H1 (cell line): ENCODE data around the gene TOP3A. TPM values are rescaled to one million over a fixed set of nuclear protein-coding genes. Genes with fewer than 3 reads are reported as not detected.

ENCODE experiments used
- CTCF ChIA-PET: fragments of 300-600 bp; sonication (Branson Sonifier 250); formaldehyde crosslinking; loops from one replicate; lab custom pipeline; 2021; ENCODE audit not compliant: partially characterized antibody; lab: Charles Lee
- POLR2A ChIA-PET: fragments of 300-600 bp; sonication (Branson Sonifier 250); formaldehyde crosslinking; loops from one replicate; lab custom pipeline; 2021; ENCODE audit warnings: inconsistent platforms; ENCODE audit not compliant: partially characterized antibody; lab: Charles Lee
- DNase-seq, 2 experiments: peaks; one replicate each; pipeline versions ENCODE4 v3.0.0 to v3.0.0-alpha.2; 2010 to 2022; ENCODE audit warnings: low spot score in 2 of 2, low read depth in 1 of 2, mixed read lengths in 1 of 2
- FAIRE-seq: peaks from 2 replicates; lab custom pipeline; 2011; peaks lifted over from hg19 to GRCh38; lab: Jason Lieb, UNC
- H2AFZ ChIP-seq: 2 replicates; pipeline ENCODE4 v1.8.1; 2012; ENCODE audit warnings: low read length, inconsistent platforms
- H2AK5ac ChIP-seq: 2 replicates; pipeline ENCODE4 v1.6.1; 2013; ENCODE audit warnings: low read depth, low read length
- H2BK120ac ChIP-seq: replicated peaks from 2 replicates; pipeline ENCODE3; 2013; ENCODE audit warnings: low read depth, low read length, inconsistent platforms
- H2BK12ac ChIP-seq: 2 replicates; pipeline ENCODE4 v1.6.1; 2013; ENCODE audit warnings: low read depth, low read length
- H2BK15ac ChIP-seq: 2 replicates; pipeline ENCODE4 v1.6.1; 2013; ENCODE audit warnings: low read length
- H2BK20ac ChIP-seq: 2 replicates; pipeline ENCODE4 v1.6.1; 2013; ENCODE audit warnings: low read length
- H2BK5ac ChIP-seq: 2 replicates; pipeline ENCODE4 v1.6.1; 2013; ENCODE audit warnings: low read depth, low read length
- H3K14ac ChIP-seq: 2 replicates; pipeline ENCODE4 v1.6.1; 2013; ENCODE audit warnings: inconsistent platforms; ENCODE audit not compliant: insufficient read length
- H3K18ac ChIP-seq: 2 replicates; pipeline ENCODE4 v1.6.1; 2013; ENCODE audit warnings: low read length; ENCODE audit errors: extremely low read depth
- H3K23ac ChIP-seq: 2 replicates; pipeline ENCODE4 v1.6.1; 2013; ENCODE audit warnings: inconsistent platforms; ENCODE audit not compliant: insufficient read length
- H3K23me2 ChIP-seq: 2 replicates; pipeline ENCODE4 v1.6.1; 2013; ENCODE audit warnings: low read depth, low read length
- H3K27ac ChIP-seq: 2 replicates; pipeline ENCODE4 v1.6.1; 2011; ENCODE audit warnings: low read depth, low read length, inconsistent platforms
- H3K27me3 ChIP-seq, 4 experiments: replicated peaks in 1 of 4; 1 replicate in 1 of 4; 2 replicates in 3 of 4; pipeline versions ENCODE4 v1.6.1 to v1.8.1; 2011 to 2013; ENCODE audit warnings: low read length in 3 of 4, mild to moderate bottlenecking in 3 of 4, inconsistent platforms in 2 of 4, mixed read lengths in 2 of 4, moderate library complexity in 1 of 4; ENCODE audit not compliant: control insufficient read depth in 3 of 4, insufficient read depth in 3 of 4; ENCODE audit errors: extremely low read depth in 1 of 4
- H3K36me3 ChIP-seq, 4 experiments: 2 replicates each; pipeline versions ENCODE4 v1.6.1 to v1.8.1; 2011 to 2013; ENCODE audit warnings: mild to moderate bottlenecking in 4 of 4, low read length in 3 of 4, moderate library complexity in 2 of 4, control low read depth in 1 of 4, inconsistent platforms in 1 of 4; ENCODE audit not compliant: insufficient read depth in 4 of 4, control insufficient read depth in 2 of 4
- H3K4ac ChIP-seq: replicated peaks from 2 replicates; pipeline ENCODE3; 2013; ENCODE audit warnings: low read length, low read depth, mixed read lengths, inconsistent platforms; ENCODE audit not compliant: insufficient read length
- H3K4me1 ChIP-seq, 4 experiments: replicated peaks in 1 of 4; 1 replicate in 1 of 4; 2 replicates in 3 of 4; pipeline versions ENCODE4 v1.6.1 to v1.8.1; 2011 to 2013; ENCODE audit warnings: low read length in 3 of 4, inconsistent platforms in 2 of 4, mixed read lengths in 1 of 4; ENCODE audit not compliant: insufficient read depth in 4 of 4, control insufficient read depth in 3 of 4
- H3K4me2 ChIP-seq, 2 experiments: 2 replicates each; pipeline versions ENCODE4 v1.6.1 to v1.8.1; 2011 to 2013; ENCODE audit warnings: low read depth in 2 of 2, low read length in 2 of 2, control low read depth in 1 of 2, inconsistent platforms in 1 of 2, mild to moderate bottlenecking in 1 of 2; ENCODE audit not compliant: insufficient read depth in 1 of 2
- H3K4me3 ChIP-seq, 4 experiments: fragments of 200-600, 300-600 bp in 1 of 4; sonication (generic), shearing (Covaris generic), sonication (Bioruptor Twin) in 1 of 4; 2 replicates each; pipeline versions ENCODE4 v1.5.1 to v1.8.1; 2011 to 2016; ENCODE audit warnings: low read length in 4 of 4, low read depth in 3 of 4, control low read depth in 2 of 4, inconsistent platforms in 2 of 4, mild to moderate bottlenecking in 2 of 4, mixed read lengths in 1 of 4, moderate library complexity in 1 of 4; ENCODE audit not compliant: insufficient read depth in 2 of 4; ENCODE audit errors: extremely low read depth in 1 of 4
- H3K56ac ChIP-seq: replicated peaks from 2 replicates; pipeline ENCODE3; 2013; ENCODE audit warnings: low read depth, mild to moderate bottlenecking, mixed read lengths, low read length, inconsistent platforms; ENCODE audit not compliant: insufficient read length
- H3K79me1 ChIP-seq: 2 replicates; pipeline ENCODE4 v1.6.1; 2013; ENCODE audit warnings: low read depth, low read length, control low read depth
- H3K79me2 ChIP-seq, 2 experiments: 2 replicates each; pipeline versions ENCODE4 v1.6.1 to v1.8.1; 2012 to 2013; ENCODE audit warnings: low read length in 2 of 2, mild to moderate bottlenecking in 2 of 2, inconsistent platforms in 1 of 2; ENCODE audit not compliant: insufficient read depth in 2 of 2, control insufficient read depth in 1 of 2
- H3K9ac ChIP-seq, 4 experiments: replicated peaks in 1 of 4; 1 replicate in 1 of 4; 2 replicates in 3 of 4; pipeline versions ENCODE4 v1.6.1 to v1.8.1; 2011 to 2013; ENCODE audit warnings: low read depth in 3 of 4, low read length in 3 of 4, control low read depth in 2 of 4, mild to moderate bottlenecking in 2 of 4, moderate library complexity in 2 of 4, inconsistent platforms in 1 of 4; ENCODE audit errors: extremely low read depth in 1 of 4
- H3K9me3 ChIP-seq, 2 experiments: 2 replicates each; pipeline versions ENCODE4 v1.6.1 to v1.8.1; 2012 to 2013; ENCODE audit warnings: mild to moderate bottlenecking in 2 of 2, moderate library complexity in 2 of 2, control low read depth in 1 of 2, inconsistent platforms in 1 of 2, low read depth in 1 of 2, low read length in 1 of 2, mixed read lengths in 1 of 2; ENCODE audit not compliant: insufficient read depth in 2 of 2
- H4K20me1 ChIP-seq, 2 experiments: replicated peaks in 1 of 2; 2 replicates each; pipeline versions ENCODE3 to v1.8.1; 2011 to 2013; ENCODE audit warnings: inconsistent platforms in 2 of 2, low read length in 2 of 2, mild to moderate bottlenecking in 1 of 2; ENCODE audit not compliant: insufficient read depth in 2 of 2, control insufficient read depth in 1 of 2
- H4K5ac ChIP-seq: 2 replicates; pipeline ENCODE4 v1.6.1; 2013; ENCODE audit warnings: low read length, low read depth, mixed read lengths, inconsistent platforms; ENCODE audit not compliant: insufficient read length
- H4K8ac ChIP-seq: 2 replicates; pipeline ENCODE4 v1.8.0; 2013; ENCODE audit warnings: mild to moderate bottlenecking, moderate library complexity, low read length, inconsistent platforms; ENCODE audit not compliant: insufficient read depth; ENCODE audit errors: extremely low read depth
- H4K91ac ChIP-seq: replicated peaks from 2 replicates; pipeline ENCODE3; 2013; ENCODE audit warnings: low read length, mixed read lengths, inconsistent platforms; ENCODE audit not compliant: insufficient read length
- ASH2L ChIP-seq: fragments of 200-600, 300-600 bp; sonication (generic); IDR thresholded peaks from one replicate; pipeline ENCODE4 v1.7.1; 2017; ENCODE audit warnings: low read length
- ATF3 ChIP-seq: IDR thresholded peaks from 2 replicates; pipeline ENCODE4 v1.6.1; 2011; ENCODE audit warnings: low read depth, mild to moderate bottlenecking, low read length; ENCODE audit not compliant: insufficient read depth
- CBX5 ChIP-seq: fragments of 300-800, 300-1000 bp; sonication (generic); IDR thresholded peaks from 2 replicates; pipeline ENCODE4 v1.7.1; 2016; ENCODE audit warnings: antibody characterized with exemption, low read length, low read depth
- CHD1 ChIP-seq: IDR thresholded peaks from 2 replicates; pipeline ENCODE4 v1.6.1; 2012; ENCODE audit warnings: low read depth, low read length, improper control_type of control experiment
- CHD2 ChIP-seq: IDR thresholded peaks from 2 replicates; pipeline ENCODE4 v1.6.1; 2012; ENCODE audit warnings: low read length, improper control_type of control experiment
- EGR1 ChIP-seq: IDR thresholded peaks from 2 replicates; pipeline ENCODE4 v1.6.1; 2011; ENCODE audit warnings: low read depth, low read length, borderline replicate concordance
- NRF1 ChIP-seq: IDR thresholded peaks from 2 replicates; pipeline ENCODE4 v1.6.1; 2011; ENCODE audit warnings: mild to moderate bottlenecking, low read depth, low read length, improper control_type of control experiment
- TAF7 ChIP-seq: optimal IDR thresholded peaks from 2 replicates; pipeline ENCODE3; 2011; ENCODE audit warnings: low read depth, mild to moderate bottlenecking, inconsistent platforms, low read length, moderate library complexity, borderline replicate concordance
- TCF12 ChIP-seq: IDR thresholded peaks from 2 replicates; pipeline ENCODE4 v1.6.1; 2011; ENCODE audit warnings: low read depth, mild to moderate bottlenecking, low read length
- YY1 ChIP-seq: IDR thresholded peaks from 2 replicates; pipeline ENCODE4 v1.6.1; 2011; ENCODE audit warnings: low read depth, mild to moderate bottlenecking, low read length
- WGBS, 2 experiments: shearing (Covaris generic) in 1 of 2; methylation state at CpG; one replicate each; pipeline versions ENCODE4 v1.1.6 to v1.1.7; 2013 to 2015; ENCODE audit warnings: low lambda C conversion rate in 2 of 2, mixed read lengths in 2 of 2, inconsistent platforms in 1 of 2, low coverage in 1 of 2, missing lambda C conversion rate in 1 of 2; ENCODE audit not compliant: insufficient replicate concordance in 2 of 2, insufficient coverage in 1 of 2, insufficient read length in 1 of 2; ENCODE audit errors: extremely low coverage in 1 of 2, missing lambda C conversion rate in 1 of 2; 5-methylcytosine and 5-hydroxymethylcytosine counted together
- polyA plus RNA-seq, 7 experiments: library from polyadenylated mRNA; depleted of rRNA in 3 of 7; stranded (reverse) in 5 of 7; unstranded in 2 of 7; fragments of >200 nt in 5 of 7; fragments of 200-250 nt in 2 of 7; gene quantifications; 1 replicate in 5 of 7; 2 replicates in 1 of 7; 4 replicates in 1 of 7; pipeline versions ENCODE4 v1.2.1 to v1.2.3, GENCODE V29; 2011 to 2013; ENCODE audit warnings: missing spikeins in 2 of 7, mixed read lengths in 2 of 7
- total RNA-seq: library from RNA; stranded (reverse); fragmentation: NEBNext Ultra II Directional; extraction: Animal tissue kit (Norgen Biotek cat#: 25700); gene quantifications from 2 replicates; pipeline ENCODE4 v1.2.1, GENCODE V29; 2021
- TF ChIP-seq, protein P1 (sequence below), 3 experiments: IDR thresholded peaks; 1 replicate in 2 of 3; 2 replicates in 1 of 3; pipeline versions ENCODE4 v1.5.1 to v1.6.1; 2011; ENCODE audit warnings: low read length in 3 of 3, mild to moderate bottlenecking in 3 of 3, inconsistent platforms in 2 of 3, low read depth in 1 of 3, moderate library complexity in 1 of 3; ENCODE audit not compliant: insufficient read depth in 1 of 3; ENCODE audit errors: control extremely low read depth in 1 of 3

The TOP3A gene
- total and polyA plus RNA-seq, 2 of the 8 experiments (the other 6 are each of a cell fraction or from before 2014, with no cell fraction given): 23.4 to 54.3 TPM

DNA sequence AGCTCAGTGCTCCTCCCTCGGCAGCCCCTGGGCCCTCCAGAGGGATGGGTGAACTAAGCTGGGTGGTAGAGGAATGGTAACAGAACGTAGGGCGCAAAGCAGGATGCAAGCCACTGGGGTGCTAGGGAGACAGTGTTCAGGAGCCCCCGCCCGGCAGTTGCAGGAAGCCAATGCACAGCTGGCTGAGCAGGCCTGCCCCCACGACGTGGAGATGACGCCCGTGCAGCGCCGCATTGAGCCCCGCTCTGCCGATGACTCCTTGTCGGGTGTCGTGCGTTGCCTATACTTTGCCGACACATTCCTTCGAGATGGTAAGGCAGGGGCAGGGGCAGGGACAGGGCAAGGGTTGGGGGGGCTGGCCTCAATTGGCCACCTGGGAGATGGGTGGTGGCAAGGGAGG is 76.5 kb downstream of the TOP3A start:
- Histone ChIP-seq H4K5ac (no peak overlapping the region), H3K4me1 (no peaks in the 10 kb centered on the region; a peak in 1 of 7 replicates), H3K79me1 (no peaks in the 10 kb centered on the region), H3K4ac (no peak overlapping the region), H3K36me3 (peaks cover 25 to 64% (median 50%) of the 10 kb centered on the region in 4 experiments; a peak in 7 of 8 replicates), H3K56ac (no peak overlapping the region), H3K27ac (no peak overlapping the region), H3K79me2 (no peaks in the 10 kb centered on the region), H3K4me3 (no peak overlapping the region), H3K18ac (no peak overlapping the region), H4K91ac (no peak overlapping the region), H3K23ac (no peak overlapping the region), H2BK12ac (no peak overlapping the region), H4K8ac (no peak overlapping the region), H3K9ac (no peak overlapping the region), H3K14ac (no peak overlapping the region), H2BK120ac (no peak overlapping the region), H2BK20ac (no peak overlapping the region), H2AK5ac (no peak overlapping the region), H3K23me2 (no peaks in the 10 kb centered on the region), H2BK5ac (no peak overlapping the region), H4K20me1 (peaks cover 6 to 21% of the 10 kb centered on the region in 2 experiments), H3K9me3 (no peaks in the 10 kb centered on the region), H3K4me2 (no peak overlapping the region), H2AFZ (no peak overlapping the region), H2BK15ac (no peak overlapping the region), H3K27me3 (peaks cover 0 to 2% (median 0%) of the 10 kb centered on the region in 4 experiments; a peak in 1 of 7 replicates)
- WGBS, 2 experiments: 91% methylated on average over 18 of the region's 18 CpGs; no CpG with 5 or more reads in 1 of the 2 experiments
- DNase-seq (no peak), FAIRE-seq (no peak)
- ChIA-PET POLR2A (interaction anchor here (1.1 to 13.9 kb wide), 4 partner anchors 8 to 83 kb away, joined by 3 to 171 read pairs (median 4); partner anchors contain the start of genes FLII and MIEF2), CTCF (interaction anchor here (0.9 to 2.1 kb wide), 3 partner anchors 11 to 28 kb away, joined by 4 to 6 read pairs (median 6); no protein-coding TSS in a partner anchor)
- TF ChIP-seq ATF3: no peak
- no peak for TF ChIP-seq TAF7
- no peak for TF ChIP-seq CHD2
- no peak for TF ChIP-seq ASH2L
- no peak for TF ChIP-seq YY1
- TF ChIP-seq CBX5: no peak
- no peak for TF ChIP-seq TCF12
- TF ChIP-seq CHD1: no peak
- TF ChIP-seq, protein P1, sequence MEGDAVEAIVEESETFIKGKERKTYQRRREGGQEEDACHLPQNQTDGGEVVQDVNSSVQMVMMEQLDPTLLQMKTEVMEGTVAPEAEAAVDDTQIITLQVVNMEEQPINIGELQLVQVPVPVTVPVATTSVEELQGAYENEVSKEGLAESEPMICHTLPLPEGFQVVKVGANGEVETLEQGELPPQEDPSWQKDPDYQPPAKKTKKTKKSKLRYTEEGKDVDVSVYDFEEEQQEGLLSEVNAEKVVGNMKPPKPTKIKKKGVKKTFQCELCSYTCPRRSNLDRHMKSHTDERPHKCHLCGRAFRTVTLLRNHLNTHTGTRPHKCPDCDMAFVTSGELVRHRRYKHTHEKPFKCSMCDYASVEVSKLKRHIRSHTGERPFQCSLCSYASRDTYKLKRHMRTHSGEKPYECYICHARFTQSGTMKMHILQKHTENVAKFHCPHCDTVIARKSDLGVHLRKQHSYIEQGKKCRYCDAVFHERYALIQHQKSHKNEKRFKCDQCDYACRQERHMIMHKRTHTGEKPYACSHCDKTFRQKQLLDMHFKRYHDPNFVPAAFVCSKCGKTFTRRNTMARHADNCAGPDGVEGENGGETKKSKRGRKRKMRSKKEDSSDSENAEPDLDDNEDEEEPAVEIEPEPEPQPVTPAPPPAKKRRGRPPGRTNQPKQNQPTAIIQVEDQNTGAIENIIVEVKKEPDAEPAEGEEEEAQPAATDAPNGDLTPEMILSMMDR (IDR thresholded peaks at IDR 0.05; ENCODE audit: control extremely low read depth in 1 of 3, insufficient read depth in 1 of 3, low read depth in 1 of 3, low read length in 3 of 3): no peak
- TF ChIP-seq EGR1: no peak
- TF ChIP-seq NRF1: no peak
